ENCODE results near the gene NMBR. TPM values are rescaled to one million over a fixed set of nuclear protein-coding genes. Genes with fewer than 3 reads are reported as not detected.

Gene NMBR
- total RNA-seq (ENCODE audit: low replicate concordance) = 0.22 TPM in 1 of 2 replicates, not detected in the other
- long read RNA-seq = 0 reads

- Mint-ChIP-seq H3K27me3 (peaks cover 7% of the 10 kb centered on the region), H3K36me3 (peaks cover 19% of the 10 kb centered on the region), H3K9me3 (no peaks in the 10 kb centered on the region), H3K4me3 (peak within 1 kb of the TSS; percentile 99), H3K27ac (peak within 1 kb of the TSS; percentile 91), H3K4me1 (ENCODE audit: unreplicated experiment) (peaks cover 19% of the 10 kb centered on the region)
- peak; percentile 95 for DNase-seq (ENCODE audit: extremely low spot score, unreplicated experiment)
- TF ChIP-seq, protein P1, sequence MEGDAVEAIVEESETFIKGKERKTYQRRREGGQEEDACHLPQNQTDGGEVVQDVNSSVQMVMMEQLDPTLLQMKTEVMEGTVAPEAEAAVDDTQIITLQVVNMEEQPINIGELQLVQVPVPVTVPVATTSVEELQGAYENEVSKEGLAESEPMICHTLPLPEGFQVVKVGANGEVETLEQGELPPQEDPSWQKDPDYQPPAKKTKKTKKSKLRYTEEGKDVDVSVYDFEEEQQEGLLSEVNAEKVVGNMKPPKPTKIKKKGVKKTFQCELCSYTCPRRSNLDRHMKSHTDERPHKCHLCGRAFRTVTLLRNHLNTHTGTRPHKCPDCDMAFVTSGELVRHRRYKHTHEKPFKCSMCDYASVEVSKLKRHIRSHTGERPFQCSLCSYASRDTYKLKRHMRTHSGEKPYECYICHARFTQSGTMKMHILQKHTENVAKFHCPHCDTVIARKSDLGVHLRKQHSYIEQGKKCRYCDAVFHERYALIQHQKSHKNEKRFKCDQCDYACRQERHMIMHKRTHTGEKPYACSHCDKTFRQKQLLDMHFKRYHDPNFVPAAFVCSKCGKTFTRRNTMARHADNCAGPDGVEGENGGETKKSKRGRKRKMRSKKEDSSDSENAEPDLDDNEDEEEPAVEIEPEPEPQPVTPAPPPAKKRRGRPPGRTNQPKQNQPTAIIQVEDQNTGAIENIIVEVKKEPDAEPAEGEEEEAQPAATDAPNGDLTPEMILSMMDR (conservative IDR thresholded peaks at IDR 0.05) = peak; percentile 96
Measured at GRCh38 chr6:142146828-142147662, at the start of gene NMBR, which contains the start of gene VTA1. Gene NMBR (minus strand): TSS chr6:142147122. CDS start chr6:142088658, 58,464 bp downstream. Gene VTA1 (plus strand): TSS chr6:142147263. CDS start chr6:142147288, 25 bp downstream.

GRCh38 chr6:142195862-142196541 lies 49.1 kb upstream of the NMBR start:
- no peaks in the 10 kb centered on the region for H3K27me3 Mint-ChIP-seq
- H3K36me3 Mint-ChIP-seq = peaks cover 5% of the 10 kb centered on the region
- DNase-seq (ENCODE audit: extremely low spot score, unreplicated experiment) = no peak
- H3K9me3 Mint-ChIP-seq = no peaks in the 10 kb centered on the region
- TF ChIP-seq, protein P1 (conservative IDR thresholded peaks at IDR 0.05) = no peak
- H3K4me3 Mint-ChIP-seq = no peak overlapping the region
- peaks cover 4% of the 10 kb centered on the region for H3K4me1 Mint-ChIP-seq (ENCODE audit: unreplicated experiment)
- H3K27ac Mint-ChIP-seq = no peak overlapping the region

GRCh38 chr6:142193621-142194020 lies 46.7 kb upstream of the NMBR start:
- DNase-seq (ENCODE audit: extremely low spot score, unreplicated experiment) = no peak
- no peak overlapping the region for H3K27ac Mint-ChIP-seq
- TF ChIP-seq, protein P1 (conservative IDR thresholded peaks at IDR 0.05) = no peak
- H3K9me3 Mint-ChIP-seq = no peaks in the 10 kb centered on the region
- peaks cover 4% of the 10 kb centered on the region for H3K4me1 Mint-ChIP-seq (ENCODE audit: unreplicated experiment)
- H3K27me3 Mint-ChIP-seq = no peaks in the 10 kb centered on the region
- no peak overlapping the region for H3K4me3 Mint-ChIP-seq
- peaks cover 9% of the 10 kb centered on the region for H3K36me3 Mint-ChIP-seq

- H3K36me3 Mint-ChIP-seq = peaks cover 11% of the 10 kb centered on the region
- TF ChIP-seq, protein P1 (conservative IDR thresholded peaks at IDR 0.05) = no peak
- DNase-seq (ENCODE audit: extremely low spot score, unreplicated experiment) = no peak
- H3K9me3 Mint-ChIP-seq = no peaks in the 10 kb centered on the region
- H3K4me3 Mint-ChIP-seq = no peak overlapping the region
- peaks cover 7% of the 10 kb centered on the region for H3K4me1 Mint-ChIP-seq (ENCODE audit: unreplicated experiment)
- no peak overlapping the region for H3K27ac Mint-ChIP-seq
- H3K27me3 Mint-ChIP-seq = no peaks in the 10 kb centered on the region
Measured at GRCh38 chr6:142192343-142192742, 45.4 kb upstream of the NMBR start.

- H3K36me3 Mint-ChIP-seq = peaks cover 13% of the 10 kb centered on the region
- DNase-seq (ENCODE audit: extremely low spot score, unreplicated experiment) = no peak
- peak overlapping the region; percentile 72 for H3K27ac Mint-ChIP-seq
- TF ChIP-seq, protein P1 (conservative IDR thresholded peaks at IDR 0.05) = no peak
- no peaks in the 10 kb centered on the region for H3K27me3 Mint-ChIP-seq
- no peaks in the 10 kb centered on the region for H3K9me3 Mint-ChIP-seq
- no peak overlapping the region for H3K4me3 Mint-ChIP-seq
- peaks cover 18% of the 10 kb centered on the region for H3K4me1 Mint-ChIP-seq (ENCODE audit: unreplicated experiment)
Measured at GRCh38 chr6:142189057-142189456, 42.1 kb upstream of the NMBR start.

Data from type B pancreatic cell (in vitro differentiated cells).